ENCODE data around the gene MEX3D.
"Not testable (repeated sequence)": the region's sequence is repeated elsewhere in the genome, so short reads cannot be mapped to it uniquely, and the experiment has no call there.

The MEX3D gene

GRCh38 chr19:1571358-1571757, 3.2 kb upstream of the MEX3D start:
- no peak for DNase-seq (ENCODE audit: low spot score)

- DNase-seq (ENCODE audit: low spot score), result no peak
Measured at GRCh38 chr19:1570836-1571235, 2.7 kb upstream of the MEX3D start.

GRCh38 chr19:1569997-1570396, 1.9 kb upstream of the MEX3D start:
- no peak for DNase-seq (ENCODE audit: low spot score)

GRCh38 chr19:1567848-1568227, 287 bp downstream of the MEX3D start:
- peak; percentile 35 for DNase-seq (ENCODE audit: low spot score)

- no peak for DNase-seq (ENCODE audit: low spot score)
Measured at GRCh38 chr19:1567116-1567847, 843 bp downstream of the MEX3D start.

GRCh38 chr19:1566392-1567115, 1.6 kb downstream of the MEX3D start:
- no peak for DNase-seq (ENCODE audit: low spot score)

- DNase-seq (ENCODE audit: low spot score), result no peak
Measured at GRCh38 chr19:1563251-1563650, 4.9 kb downstream of the MEX3D start.

GRCh38 chr19:1561236-1561842, 6.8 kb downstream of the MEX3D start:
- no peak for DNase-seq (ENCODE audit: low spot score)

- no peak for DNase-seq (ENCODE audit: low spot score)
Measured at GRCh38 chr19:1560286-1560882, 7.7 kb downstream of the MEX3D start.

GRCh38 chr19:1558552-1558951, 9.6 kb downstream of the MEX3D start:
- DNase-seq (ENCODE audit: low spot score), result no peak

GRCh38 chr19:1556390-1557070, 11.6 kb downstream of the MEX3D start:
- no peak for DNase-seq (ENCODE audit: low spot score)

GRCh38 chr19:1555487-1556389, 12.4 kb downstream of the MEX3D start:
- no peak for DNase-seq (ENCODE audit: low spot score)

GRCh38 chr19:1554968-1555367, 13.2 kb downstream of the MEX3D start:
- no peak for DNase-seq (ENCODE audit: low spot score)

GRCh38 chr19:1553415-1553814, 14.7 kb downstream of the MEX3D start:
- no peak for DNase-seq (ENCODE audit: low spot score)

GRCh38 chr19:1551068-1552040, 16.8 kb downstream of the MEX3D start:
- DNase-seq (ENCODE audit: low spot score), result no peak

GRCh38 chr19:1549332-1549945, 18.7 kb downstream of the MEX3D start:
- DNase-seq (ENCODE audit: low spot score), result no peak

GRCh38 chr19:1540365-1540925, 27.7 kb downstream of the MEX3D start:
- DNase-seq (ENCODE audit: low spot score), result no peak

GRCh38 chr19:1539749-1540148, 28.4 kb downstream of the MEX3D start:
- not testable (repeated sequence) for DNase-seq (ENCODE audit: low spot score)

GRCh38 chr19:1538978-1539377, 29.1 kb downstream of the MEX3D start:
- DNase-seq (ENCODE audit: low spot score), result no peak

All from hematopoietic multipotent progenitor cell treated with erythropoietin and hydrocortisone succinate and interleukin-3 and kit ligand, for 17 days (in vitro differentiated cells).